ENCODE data around the gene PRMT3.
"Not testable (repeated sequence)": the region's sequence is repeated elsewhere in the genome, so short reads cannot be mapped to it uniquely, and the experiment has no call there.

PRMT3 gene

GRCh38 chr11:20387261-20388095 is at the start of gene PRMT3:
PRMT3 (plus strand) TSS chr11:20387716; CDS start chr11:20387747, 31 bp downstream.
- peak; percentile 89 for DNase-seq (ENCODE audit: low spot score)

- no peak for DNase-seq (ENCODE audit: low spot score)
Measured at GRCh38 chr11:20342347-20343141, 45.0 kb upstream of the PRMT3 start.

GRCh38 chr11:20351136-20351535 is 36.4 kb upstream of the PRMT3 start:
- no peak for DNase-seq (ENCODE audit: low spot score)

- no peak for DNase-seq (ENCODE audit: low spot score)
Measured at GRCh38 chr11:20351751-20352262, 35.7 kb upstream of the PRMT3 start.

- DNase-seq (ENCODE audit: low spot score), result no peak
Measured at GRCh38 chr11:20353829-20354434, 33.6 kb upstream of the PRMT3 start.

- DNase-seq (ENCODE audit: low spot score), result no peak
Measured at GRCh38 chr11:20355221-20356219, 32.0 kb upstream of the PRMT3 start.

GRCh38 chr11:20357150-20357549 is 30.4 kb upstream of the PRMT3 start:
- DNase-seq (ENCODE audit: low spot score), result no peak

GRCh38 chr11:20360650-20361049 is 26.9 kb upstream of the PRMT3 start:
- no peak for DNase-seq (ENCODE audit: low spot score)

- DNase-seq (ENCODE audit: low spot score), result no peak
Measured at GRCh38 chr11:20362481-20362880, 25.0 kb upstream of the PRMT3 start.

GRCh38 chr11:20363149-20363499 is 24.4 kb upstream of the PRMT3 start:
- DNase-seq (ENCODE audit: low spot score), result no peak

- peak; percentile 79 for DNase-seq (ENCODE audit: low spot score)
Measured at GRCh38 chr11:20363500-20364340, 23.8 kb upstream of the PRMT3 start, which contains the start of gene HTATIP2. HTATIP2 (plus strand) TSS chr11:20363714; CDS start chr11:20364238, 524 bp downstream.

- peak; percentile 57 for DNase-seq (ENCODE audit: low spot score)
Measured at GRCh38 chr11:20364341-20364792, 23.1 kb upstream of the PRMT3 start.

GRCh38 chr11:20365465-20365864 is 22.1 kb upstream of the PRMT3 start:
- DNase-seq (ENCODE audit: low spot score), result not testable (repeated sequence)

- peak; percentile 88 for DNase-seq (ENCODE audit: low spot score)
Measured at GRCh38 chr11:20367313-20367948, 20.1 kb upstream of the PRMT3 start.

- DNase-seq (ENCODE audit: low spot score), result peak; percentile 50
Measured at GRCh38 chr11:20368438-20368837, 19.1 kb upstream of the PRMT3 start.

GRCh38 chr11:20369826-20370225 is 17.7 kb upstream of the PRMT3 start:
- no peak for DNase-seq (ENCODE audit: low spot score)

GRCh38 chr11:20372081-20372626 is 15.4 kb upstream of the PRMT3 start:
- no peak for DNase-seq (ENCODE audit: low spot score)

- no peak for DNase-seq (ENCODE audit: low spot score)
Measured at GRCh38 chr11:20373147-20373546, 14.4 kb upstream of the PRMT3 start.

- no peak for DNase-seq (ENCODE audit: low spot score)
Measured at GRCh38 chr11:20373568-20374209, 13.8 kb upstream of the PRMT3 start.
